ENCODE data around the gene CCM2. TPM values are rescaled to one million over a fixed set of nuclear protein-coding genes. Genes with fewer than 3 reads are reported as not detected.

Gene CCM2
- total and polyA plus RNA-seq, 2 experiments from 2014 or later, result 24.9 to 40.1 TPM

- TF ChIP-seq ZNF462 (CRISPR knock-in tag; IDR thresholded peaks at IDR 0.05) (no peak), JUNB (IDR thresholded peaks at IDR 0.05; ENCODE audit: unreplicated experiment) (no peak), CTCF (conservative IDR thresholded peaks at IDR 0.05; ENCODE audit: low read depth in 2 of 2) (no peak), ZNF331 (CRISPR knock-in tag; IDR thresholded peaks at IDR 0.05; ENCODE audit: low read depth) (no peak), ETS1 (IDR thresholded peaks at IDR 0.05) (no peak), EZH2 (IDR thresholded peaks at IDR 0.05; ENCODE audit: low read depth, unreplicated experiment) (no peak), CREB1 (CRISPR knock-in tag; IDR thresholded peaks at IDR 0.05; ENCODE audit: low read depth) (no peak), EZH2phosphoT487 (IDR thresholded peaks at IDR 0.05; ENCODE audit: unreplicated experiment) (no peak), POLR2AphosphoS5 (IDR thresholded peaks at IDR 0.05; ENCODE audit: low read depth) (no peak; the same call in 1 of the 2 replicates), REST (IDR thresholded peaks at IDR 0.05; ENCODE audit: unreplicated experiment) (no peak)
These were observed 16.1 kb upstream of the CCM2 start (continued) for GRCh38 chr7:44983742-44984477.

Measured in GM23338 (cell line).